Activated naive CD8-positive, alpha-beta T cell treated with anti-CD3 and anti-CD28 coated beads, Interleukin-2, amount 50 U/mL, for 24 hours (primary cell): ENCODE data around the gene PGRMC2.

Experiments
- ATAC-seq: fragments of 150-1000 bp; cut with Tn5 transposase; one replicate; pipeline ENCODE4 v1.10.0; 2021
- DNase-seq: peaks from one replicate; pipeline ENCODE4 v3.0.0; 2021
- H3K27ac Mint-ChIP-seq: one replicate; pipeline ENCODE4 v1.8.0; 2021; ENCODE audit warnings: mild to moderate bottlenecking, mixed read lengths
- H3K27me3 Mint-ChIP-seq: one replicate; pipeline ENCODE4 v1.8.0; 2021; ENCODE audit warnings: mixed read lengths
- H3K36me3 Mint-ChIP-seq: one replicate; pipeline ENCODE4 v1.8.0; 2021; ENCODE audit warnings: low read depth, mixed read lengths
- H3K4me1 Mint-ChIP-seq: one replicate; pipeline ENCODE4 v1.8.0; 2021; ENCODE audit warnings: mixed read lengths
- H3K4me3 Mint-ChIP-seq: one replicate; pipeline ENCODE4 v1.8.0; 2021; ENCODE audit warnings: mild to moderate bottlenecking, moderate library complexity, mixed read lengths
- H3K9me3 Mint-ChIP-seq: one replicate; pipeline ENCODE4 v1.8.0; 2021; ENCODE audit warnings: mixed read lengths

The PGRMC2 gene

GRCh38 chr4:128288689-128289106, 1.1 kb upstream of the PGRMC2 start:
- peak overlapping the region; percentile 90 for H3K27ac Mint-ChIP-seq
- peaks cover 18% of the 10 kb centered on the region for H3K36me3 Mint-ChIP-seq
- peaks cover 34% of the 10 kb centered on the region for H3K4me1 Mint-ChIP-seq
- peak overlapping the region; percentile 84 for H3K4me3 Mint-ChIP-seq
- H3K27me3 Mint-ChIP-seq: no peaks in the 10 kb centered on the region
- ATAC-seq (no peak), DNase-seq (peak; percentile 11)
- no peaks in the 10 kb centered on the region for H3K9me3 Mint-ChIP-seq

GRCh38 chr4:128287871-128288688, 467 bp upstream of the PGRMC2 start:
- DNase-seq (peak; percentile 99), ATAC-seq (peak; percentile 89)
- peaks cover 34% of the 10 kb centered on the region for H3K4me1 Mint-ChIP-seq
- peaks cover 21% of the 10 kb centered on the region for H3K36me3 Mint-ChIP-seq
- H3K27ac Mint-ChIP-seq: peak overlapping the region; percentile 90
- no peaks in the 10 kb centered on the region for H3K9me3 Mint-ChIP-seq
- H3K4me3 Mint-ChIP-seq: peak overlapping the region; percentile 84
- H3K27me3 Mint-ChIP-seq: no peaks in the 10 kb centered on the region

- Mint-ChIP-seq H3K27ac (peak overlapping the region; percentile 89), H3K4me3 (peak overlapping the region; percentile 84), H3K4me1 (peaks cover 40% of the 10 kb centered on the region), H3K27me3 (no peaks in the 10 kb centered on the region), H3K36me3 (peaks cover 26% of the 10 kb centered on the region), H3K9me3 (no peaks in the 10 kb centered on the region)
- DNase-seq: peak; percentile 4
- ATAC-seq: no peak
These were observed 1.0 kb downstream of the PGRMC2 start for GRCh38 chr4:128286474-128287058.

- H3K9me3 Mint-ChIP-seq: no peaks in the 10 kb centered on the region
- peak overlapping the region; percentile 84 for H3K4me3 Mint-ChIP-seq
- ATAC-seq (no peak), DNase-seq (no peak)
- H3K36me3 Mint-ChIP-seq: peaks cover 33% of the 10 kb centered on the region
- H3K27ac Mint-ChIP-seq: peak overlapping the region; percentile 31
- H3K4me1 Mint-ChIP-seq: peaks cover 48% of the 10 kb centered on the region
- H3K27me3 Mint-ChIP-seq: no peaks in the 10 kb centered on the region
These were observed 2.3 kb downstream of the PGRMC2 start for GRCh38 chr4:128285085-128285997.

GRCh38 chr4:128284317-128284716, 3.3 kb downstream of the PGRMC2 start:
- no peak for ATAC-seq
- Mint-ChIP-seq H3K9me3 (no peaks in the 10 kb centered on the region), H3K4me1 (peaks cover 51% of the 10 kb centered on the region), H3K4me3 (no peak overlapping the region), H3K27ac (no peak overlapping the region), H3K36me3 (peaks cover 41% of the 10 kb centered on the region), H3K27me3 (no peaks in the 10 kb centered on the region)
- no peak for DNase-seq

GRCh38 chr4:128283071-128283470, 4.5 kb downstream of the PGRMC2 start:
- Mint-ChIP-seq H3K27ac (no peak overlapping the region), H3K36me3 (peaks cover 41% of the 10 kb centered on the region), H3K4me1 (peaks cover 46% of the 10 kb centered on the region), H3K4me3 (no peak overlapping the region), H3K27me3 (no peaks in the 10 kb centered on the region), H3K9me3 (no peaks in the 10 kb centered on the region)
- DNase-seq (no peak), ATAC-seq (no peak)

- Mint-ChIP-seq H3K4me3 (no peak overlapping the region), H3K36me3 (peaks cover 41% of the 10 kb centered on the region), H3K4me1 (peaks cover 46% of the 10 kb centered on the region), H3K9me3 (no peaks in the 10 kb centered on the region), H3K27me3 (no peaks in the 10 kb centered on the region), H3K27ac (no peak overlapping the region)
- DNase-seq: no peak
- ATAC-seq: no peak
These were observed 5.1 kb downstream of the PGRMC2 start for GRCh38 chr4:128282516-128282915.

GRCh38 chr4:128281354-128281753, 6.3 kb downstream of the PGRMC2 start:
- peaks cover 43% of the 10 kb centered on the region for H3K4me1 Mint-ChIP-seq
- no peak overlapping the region for H3K4me3 Mint-ChIP-seq
- H3K36me3 Mint-ChIP-seq: peaks cover 36% of the 10 kb centered on the region

GRCh38 chr4:128279624-128280225, 7.9 kb downstream of the PGRMC2 start:
- no peak overlapping the region for H3K4me3 Mint-ChIP-seq
- peaks cover 28% of the 10 kb centered on the region for H3K36me3 Mint-ChIP-seq
- DNase-seq (no peak), ATAC-seq (no peak)
- H3K27ac Mint-ChIP-seq: no peak overlapping the region
- no peaks in the 10 kb centered on the region for H3K27me3 Mint-ChIP-seq
- H3K9me3 Mint-ChIP-seq: no peaks in the 10 kb centered on the region
- H3K4me1 Mint-ChIP-seq: peaks cover 26% of the 10 kb centered on the region

More at GRCh38 chr4:128281354-128281753, 6.3 kb downstream of the PGRMC2 start:
- DNase-seq (no peak), ATAC-seq (no peak)
- no peaks in the 10 kb centered on the region for H3K9me3 Mint-ChIP-seq
- no peak overlapping the region for H3K27ac Mint-ChIP-seq
- H3K27me3 Mint-ChIP-seq: no peaks in the 10 kb centered on the region

GRCh38 chr4:128277856-128278255, 9.8 kb downstream of the PGRMC2 start:
- no peak overlapping the region for H3K4me3 Mint-ChIP-seq
- no peak for DNase-seq
- H3K27me3 Mint-ChIP-seq: no peaks in the 10 kb centered on the region
- ATAC-seq: no peak
- no peak overlapping the region for H3K27ac Mint-ChIP-seq
- peaks cover 25% of the 10 kb centered on the region for H3K36me3 Mint-ChIP-seq
- peaks cover 22% of the 10 kb centered on the region for H3K4me1 Mint-ChIP-seq
- H3K9me3 Mint-ChIP-seq: no peaks in the 10 kb centered on the region

GRCh38 chr4:128275346-128275745, 12.3 kb downstream of the PGRMC2 start:
- Mint-ChIP-seq H3K4me1 (peaks cover 8% of the 10 kb centered on the region), H3K27ac (no peak overlapping the region), H3K9me3 (no peaks in the 10 kb centered on the region), H3K4me3 (no peak overlapping the region), H3K36me3 (peaks cover 31% of the 10 kb centered on the region), H3K27me3 (no peaks in the 10 kb centered on the region)
- ATAC-seq: no peak
- no peak for DNase-seq

GRCh38 chr4:128271551-128271950, 16.1 kb downstream of the PGRMC2 start:
- Mint-ChIP-seq H3K27ac (no peak overlapping the region), H3K36me3 (peaks cover 23% of the 10 kb centered on the region), H3K4me3 (no peak overlapping the region), H3K27me3 (no peaks in the 10 kb centered on the region), H3K4me1 (peaks cover 1% of the 10 kb centered on the region), H3K9me3 (no peaks in the 10 kb centered on the region)
- DNase-seq (no peak), ATAC-seq (no peak)

- no peak for DNase-seq
- ATAC-seq: no peak
- H3K4me1 Mint-ChIP-seq: peaks cover 1% of the 10 kb centered on the region
- H3K27me3 Mint-ChIP-seq: no peaks in the 10 kb centered on the region
- H3K4me3 Mint-ChIP-seq: no peak overlapping the region
- no peak overlapping the region for H3K27ac Mint-ChIP-seq
- H3K9me3 Mint-ChIP-seq: peaks cover 6% of the 10 kb centered on the region
- peaks cover 21% of the 10 kb centered on the region for H3K36me3 Mint-ChIP-seq
These were observed 18.6 kb downstream of the PGRMC2 start for GRCh38 chr4:128268970-128269369.

- Mint-ChIP-seq H3K4me3 (no peak overlapping the region), H3K36me3 (peaks cover 16% of the 10 kb centered on the region), H3K4me1 (no peaks in the 10 kb centered on the region), H3K27ac (no peak overlapping the region), H3K27me3 (no peaks in the 10 kb centered on the region), H3K9me3 (peaks cover 14% of the 10 kb centered on the region)
- DNase-seq: no peak
- ATAC-seq: no peak
These were observed 19.9 kb downstream of the PGRMC2 start for GRCh38 chr4:128267745-128268144.
